ENCODE data around the gene UGT2B7.

The UGT2B7 gene

GRCh38 chr4:69064391-69064790 is 31.9 kb upstream of the UGT2B7 start:
- H3K9me3 Mint-ChIP-seq, result no peaks in the 10 kb centered on the region
- H3K4me3 Mint-ChIP-seq, result no peak overlapping the region
- no peak for DNase-seq
- H3K27me3 Mint-ChIP-seq (ENCODE audit: low read depth, poor library complexity), result no peaks in the 10 kb centered on the region
- no peak for TF ChIP-seq CTCF (IDR thresholded peaks at IDR 0.05)
- H3K27ac Mint-ChIP-seq, result no peak overlapping the region
- H3K36me3 Mint-ChIP-seq (ENCODE audit: low read depth), result no peaks in the 10 kb centered on the region
- no peaks in the 10 kb centered on the region for H3K4me1 Mint-ChIP-seq

GRCh38 chr4:69066945-69067344 is 29.3 kb upstream of the UGT2B7 start:
- no peaks in the 10 kb centered on the region for H3K36me3 Mint-ChIP-seq (ENCODE audit: low read depth)
- no peaks in the 10 kb centered on the region for H3K4me1 Mint-ChIP-seq
- H3K27me3 Mint-ChIP-seq (ENCODE audit: low read depth, poor library complexity), result no peaks in the 10 kb centered on the region
- DNase-seq, result no peak
- TF ChIP-seq CTCF (IDR thresholded peaks at IDR 0.05), result no peak
- H3K4me3 Mint-ChIP-seq, result no peak overlapping the region
- no peak overlapping the region for H3K27ac Mint-ChIP-seq
- no peaks in the 10 kb centered on the region for H3K9me3 Mint-ChIP-seq

- Mint-ChIP-seq H3K9me3 (no peaks in the 10 kb centered on the region), H3K4me3 (no peak overlapping the region), H3K4me1 (no peaks in the 10 kb centered on the region), H3K36me3 (ENCODE audit: low read depth) (no peaks in the 10 kb centered on the region), H3K27ac (no peak overlapping the region), H3K27me3 (ENCODE audit: low read depth, poor library complexity) (no peaks in the 10 kb centered on the region)
- no peak for DNase-seq
- TF ChIP-seq CTCF (IDR thresholded peaks at IDR 0.05), result no peak
These were observed 27.2 kb upstream of the UGT2B7 start for GRCh38 chr4:69069085-69069484.

- DNase-seq, result no peak
- no peak overlapping the region for H3K27ac Mint-ChIP-seq
- H3K9me3 Mint-ChIP-seq, result no peaks in the 10 kb centered on the region
- H3K27me3 Mint-ChIP-seq (ENCODE audit: low read depth, poor library complexity), result no peaks in the 10 kb centered on the region
- no peak overlapping the region for H3K4me3 Mint-ChIP-seq
- no peaks in the 10 kb centered on the region for H3K36me3 Mint-ChIP-seq (ENCODE audit: low read depth)
- TF ChIP-seq CTCF (IDR thresholded peaks at IDR 0.05), result no peak
- no peaks in the 10 kb centered on the region for H3K4me1 Mint-ChIP-seq
These were observed 25.7 kb upstream of the UGT2B7 start for GRCh38 chr4:69070590-69070989.

GRCh38 chr4:69071286-69071685 is 25.0 kb upstream of the UGT2B7 start:
- no peaks in the 10 kb centered on the region for H3K9me3 Mint-ChIP-seq
- DNase-seq, result no peak
- no peak for TF ChIP-seq CTCF (IDR thresholded peaks at IDR 0.05)
- H3K4me1 Mint-ChIP-seq, result no peaks in the 10 kb centered on the region
- no peak overlapping the region for H3K4me3 Mint-ChIP-seq
- H3K36me3 Mint-ChIP-seq (ENCODE audit: low read depth), result no peaks in the 10 kb centered on the region
- no peaks in the 10 kb centered on the region for H3K27me3 Mint-ChIP-seq (ENCODE audit: low read depth, poor library complexity)
- no peak overlapping the region for H3K27ac Mint-ChIP-seq

- Mint-ChIP-seq H3K4me1 (no peaks in the 10 kb centered on the region), H3K9me3 (no peaks in the 10 kb centered on the region), H3K27ac (no peak overlapping the region)
These were observed 22.9 kb upstream of the UGT2B7 start for GRCh38 chr4:69073375-69073774.

More at GRCh38 chr4:69073375-69073774, 22.9 kb upstream of the UGT2B7 start:
- no peaks in the 10 kb centered on the region for H3K36me3 Mint-ChIP-seq (ENCODE audit: low read depth)
- no peak for DNase-seq
- no peak for TF ChIP-seq CTCF (IDR thresholded peaks at IDR 0.05)
- H3K4me3 Mint-ChIP-seq, result no peak overlapping the region
- no peaks in the 10 kb centered on the region for H3K27me3 Mint-ChIP-seq (ENCODE audit: low read depth, poor library complexity)

Data from nephron progenitor cell (in vitro differentiated cells).